GM12878 (cell line): Measurements from ENCODE around the gene KCNA2. TPM values are rescaled to one million over a fixed set of nuclear protein-coding genes. Genes with fewer than 3 reads are reported as not detected.

Source experiments
- ATAC-seq: fragments of 200-7000 bp; cut with Tn5 transposase; 3 replicates; pipeline ENCODE4 v1.9.1; 2020; ENCODE audit warnings: mild to moderate bottlenecking, moderate library complexity
- BruUV-seq: library from RNA; stranded (reverse); fragments of 400-500 nt; replicated peaks from 2 replicates; lab custom pipeline; 2021; lab: Mats Ljungman, UMichigan
- CTCF ChIA-PET: fragments of 300-600 bp; sonication (Branson Sonifier 250); formaldehyde crosslinking; extraction: SDS; loops from one replicate; lab custom pipeline; 2021; ENCODE audit warnings: inconsistent platforms; lab: Yijun Ruan, JAX
- POLR2A ChIA-PET: fragments of 350-600 bp; formaldehyde crosslinking; extraction: SDS; loops from one replicate; lab custom pipeline; 2021; ENCODE audit warnings: inconsistent platforms; lab: Charles Lee
- RAD21 ChIA-PET: fragments of 300-600 bp; sonication (Branson Sonifier 250); formaldehyde crosslinking; loops from one replicate; lab custom pipeline; 2023; ENCODE audit warnings: antibody characterized with exemption; ENCODE audit not compliant: unreplicated experiment; lab: Charles Lee
- SMC1A ChIA-PET: fragments of 300-600 bp; sonication (Branson Sonifier 250); formaldehyde crosslinking; loops from one replicate; lab custom pipeline; 2023; ENCODE audit not compliant: unreplicated experiment, uncharacterized antibody; lab: Charles Lee
- DNase-seq: peaks from one replicate; pipeline ENCODE4 v3.0.0-alpha.2; 2011; ENCODE audit warnings: low read depth, low spot score
- FAIRE-seq: peaks from 3 replicates; lab custom pipeline; 2011; peaks lifted over from hg19 to GRCh38; lab: Jason Lieb, UNC
- H2AFZ ChIP-seq: 2 replicates; pipeline ENCODE4 v1.6.0; 2011; ENCODE audit warnings: low read depth, low read length, control low read depth; ENCODE audit not compliant: control insufficient read depth
- H3K27ac ChIP-seq: 2 replicates; pipeline ENCODE4 v1.5.1; 2011; ENCODE audit warnings: control low read depth; ENCODE audit not compliant: control insufficient read depth, insufficient read depth
- H3K27me3 ChIP-seq, 2 experiments: replicated peaks in 1 of 2; 2 replicates each; pipeline versions ENCODE4 v1.6.0 to v1.6.1; 2011; ENCODE audit warnings: low read length in 1 of 2; ENCODE audit not compliant: control insufficient read depth in 2 of 2, insufficient read depth in 2 of 2
- H3K36me3 ChIP-seq, 2 experiments: 2 replicates each; pipeline ENCODE4 v1.5.1; 2011; ENCODE audit warnings: low read length in 1 of 2; ENCODE audit not compliant: control insufficient read depth in 2 of 2, insufficient read depth in 2 of 2
- H3K4me1 ChIP-seq: 2 replicates; pipeline ENCODE4 v1.6.1; 2011; ENCODE audit warnings: mild to moderate bottlenecking, low read length, moderate library complexity, mixed read lengths; ENCODE audit not compliant: control insufficient read depth, insufficient read depth
- H3K4me2 ChIP-seq: 2 replicates; pipeline ENCODE4 v1.6.0; 2011; ENCODE audit warnings: control low read depth; ENCODE audit not compliant: control insufficient read depth, insufficient read depth
- H3K4me3 ChIP-seq: fragments of 200-600 bp; sonication (generic); 2 replicates; pipeline ENCODE4 v1.5.1; 2016
- H3K79me2 ChIP-seq: 2 replicates; pipeline ENCODE4 v1.6.0; 2011; ENCODE audit warnings: low read length; ENCODE audit not compliant: control insufficient read depth, insufficient read depth
- H3K9ac ChIP-seq: 2 replicates; pipeline ENCODE4 v1.8.0; 2011; ENCODE audit warnings: low read length, control low read depth, mixed read lengths; ENCODE audit not compliant: control insufficient read depth, insufficient read depth
- H3K9me3 ChIP-seq: replicated peaks from 3 replicates; pipeline ENCODE4 v1.5.1; 2011; ENCODE audit warnings: mild to moderate bottlenecking, low read length; ENCODE audit not compliant: control insufficient read depth, insufficient read depth
- H4K20me1 ChIP-seq: 2 replicates; pipeline ENCODE4 v1.6.0; 2011; ENCODE audit not compliant: control insufficient read depth, insufficient read depth
- BHLHE40 ChIP-seq, 2 experiments: fragments of 450-650 bp in 1 of 2; IDR thresholded peaks; 2 replicates each; pipeline ENCODE4 v1.6.1; 2011 to 2017; ENCODE audit warnings: low read depth in 2 of 2, borderline replicate concordance in 1 of 2, improper control_type of control experiment in 1 of 2, low read length in 1 of 2, mild to moderate bottlenecking in 1 of 2
- MLLT1 ChIP-seq: fragments of 450-650 bp; IDR thresholded peaks from 2 replicates; pipeline ENCODE4 v1.6.1; 2016; ENCODE audit warnings: mild to moderate bottlenecking
- SUPT20H ChIP-seq: IDR thresholded peaks from 2 replicates; pipeline ENCODE4 v1.6.1; 2011; ENCODE audit warnings: low read depth, mild to moderate bottlenecking, low read length, moderate library complexity, borderline replicate concordance; ENCODE audit not compliant: control insufficient read depth
- WGBS: methylation state at CpG from one replicate; pipeline ENCODE4 v1.1.6; 2016; ENCODE audit warnings: low lambda C conversion rate; ENCODE audit not compliant: insufficient replicate concordance, insufficient coverage; ENCODE audit errors: missing lambda C conversion rate; 5-methylcytosine and 5-hydroxymethylcytosine counted together
- in situ Hi-C: fragments of 300-500 bp; cut with MboI; formaldehyde crosslinking; loops from 9 replicates; pipeline ENCODE4 v1.14.3; 2018; ENCODE audit warnings: mixed read lengths
- intact Hi-C: fragments of 100-400 bp; cut with micrococcal nuclease; formaldehyde crosslinking; loops from one replicate; pipeline ENCODE4 v1.14.2; 2022; ENCODE audit not compliant: unreplicated experiment
- polyA plus RNA-seq, 11 experiments: library from polyadenylated mRNA; depleted of rRNA in 4 of 11; unstranded in 6 of 11; stranded (reverse) in 5 of 11; fragments of >200 nt; fragmentation: Nextera tagmentation in 4 of 11; fragmentation: Illumina TruSeq in 1 of 11; extraction: Ambion mirVana in 4 of 11; extraction: Trizol in 1 of 11; gene quantifications; 1 replicate in 1 of 11; 2 replicates in 10 of 11; pipeline versions ENCODE4 v1.2.1 to v1.2.3, GENCODE V29; 2011 to 2016; ENCODE audit warnings: inconsistent platforms in 2 of 11, missing spikeins in 2 of 11, low read depth in 1 of 11
- total RNA-seq, 4 experiments: library from RNA; depleted of rRNA in 3 of 4; stranded (reverse); fragments of >200 nt in 3 of 4; fragmentation: Illumina TruSeq in 1 of 4; extraction: Trizol in 1 of 4; gene quantifications; 2 replicates each; pipeline versions ENCODE4 v1.2.1 to v1.2.3, GENCODE V29; 2013 to 2021

KCNA2 gene
- total and polyA plus RNA-seq, 10 of the 15 experiments (the other 5 are each of a cell fraction or from before 2014, with no cell fraction given): 0.02 to 0.56 (median 0.10) TPM; not detected in 2

- Histone ChIP-seq H3K79me2 (no peaks in the 10 kb centered on the region), H3K36me3 (no peaks in the 10 kb centered on the region), H3K9ac (no peak overlapping the region), H3K27ac (no peak overlapping the region), H2AFZ (no peak overlapping the region), H3K4me1 (peaks cover 16% of the 10 kb centered on the region), H3K4me3 (no peak overlapping the region), H3K9me3 (no peaks in the 10 kb centered on the region), H3K4me2 (no peak overlapping the region), H4K20me1 (no peaks in the 10 kb centered on the region), H3K27me3 (peaks cover 0 to 2% of the 10 kb centered on the region in 2 experiments; a peak in 1 of 4 replicates)
- POLR2A ChIA-PET: interaction anchor here (1.2 to 1.8 kb wide), 2 partner anchors 17 to 144 kb away, joined by 3 to 5 read pairs; no protein-coding TSS in a partner anchor
- RAD21 ChIA-PET: interaction anchor here (2.1 to 3.1 kb wide), 5 partner anchors 10 to 166 kb away, joined by 15 to 113 read pairs (median 17); no protein-coding TSS in a partner anchor
- FAIRE-seq (no peak), ATAC-seq (no peak), DNase-seq (no peak)
- SMC1A ChIA-PET: interaction anchor here (0.7 to 5.8 kb wide), 10 partner anchors 11 to 166 kb away, joined by 3 to 119 read pairs (median 6); no protein-coding TSS in a partner anchor
- in situ Hi-C loops (no loop called here), intact Hi-C loops (loop anchor here (10.0 kb wide), 1 partner anchor 374 kb away; no protein-coding TSS in a partner anchor)
- no TSS peak for BruUV-seq
- 97% methylated on average over 7 of the region's 7 CpGs for WGBS
- TF ChIP-seq SUPT20H: no peak
- TF ChIP-seq BHLHE40 (IDR thresholded peaks at IDR 0.05; ENCODE audit: borderline replicate concordance in 1 of 2, low read depth in 2 of 2, low read length in 1 of 2): peak in 1 of 2 experiments; percentile 8; a peak in 1 of 4 replicates
- peak; percentile 51; the same call in 1 of the 2 replicates for TF ChIP-seq MLLT1
- CTCF ChIA-PET: interaction anchor here (1.1 to 5.9 kb wide), 9 partner anchors 10 to 167 kb away, joined by 4 to 180 read pairs (median 24); no protein-coding TSS in a partner anchor
Measured at GRCh38 chr1:110620686-110621085, 14.5 kb upstream of the KCNA2 start.
